ENCODE data around the gene PCNX1.
"Not testable (repeated sequence)": the region's sequence is repeated elsewhere in the genome, so short reads cannot be mapped to it uniquely, and the experiment has no call there.

Gene PCNX1

GRCh38 chr14:71011479-71011878 lies 104.2 kb downstream of the PCNX1 start:
- Histone ChIP-seq H3K9ac (ENCODE audit: low read depth, low read length) (no peak overlapping the region), H3K36me3 (ENCODE audit: control insufficient read depth, insufficient read depth, low read length) (no peaks in the 10 kb centered on the region), H3K4me3 (ENCODE audit: low read depth, low read length) (no peak overlapping the region), H3K9me3 (ENCODE audit: control insufficient read depth, insufficient read depth, low read length) (no peaks in the 10 kb centered on the region), H3K4me1 (ENCODE audit: control insufficient read depth, insufficient read depth, low read length) (no peaks in the 10 kb centered on the region), H3K27me3 (ENCODE audit: control insufficient read depth, insufficient read depth, low read length) (no peaks in the 10 kb centered on the region)

- Histone ChIP-seq H3K36me3 (ENCODE audit: control insufficient read depth, insufficient read depth, low read length) (no peaks in the 10 kb centered on the region), H3K9me3 (ENCODE audit: control insufficient read depth, insufficient read depth, low read length) (no peaks in the 10 kb centered on the region), H3K4me3 (ENCODE audit: low read depth, low read length) (no peak overlapping the region), H3K9ac (ENCODE audit: low read depth, low read length) (no peak overlapping the region), H3K27me3 (ENCODE audit: control insufficient read depth, insufficient read depth, low read length) (no peaks in the 10 kb centered on the region), H3K4me1 (ENCODE audit: control insufficient read depth, insufficient read depth, low read length) (no peaks in the 10 kb centered on the region)
Measured at GRCh38 chr14:71012888-71013287, 105.6 kb downstream of the PCNX1 start.

GRCh38 chr14:71013551-71014192 lies 106.4 kb downstream of the PCNX1 start:
- Histone ChIP-seq H3K27me3 (ENCODE audit: control insufficient read depth, insufficient read depth, low read length) (no peaks in the 10 kb centered on the region), H3K4me3 (ENCODE audit: low read depth, low read length) (no peak overlapping the region), H3K36me3 (ENCODE audit: control insufficient read depth, insufficient read depth, low read length) (no peaks in the 10 kb centered on the region), H3K9me3 (ENCODE audit: control insufficient read depth, insufficient read depth, low read length) (no peaks in the 10 kb centered on the region), H3K9ac (ENCODE audit: low read depth, low read length) (no peak overlapping the region), H3K4me1 (ENCODE audit: control insufficient read depth, insufficient read depth, low read length) (no peaks in the 10 kb centered on the region)

GRCh38 chr14:71019917-71020316 lies 112.7 kb downstream of the PCNX1 start:
- not testable (repeated sequence) for H3K9ac ChIP-seq (ENCODE audit: low read depth, low read length); H3K4me3 ChIP-seq (ENCODE audit: low read depth, low read length); H3K36me3 ChIP-seq (ENCODE audit: control insufficient read depth, insufficient read depth, low read length); H3K9me3 ChIP-seq (ENCODE audit: control insufficient read depth, insufficient read depth, low read length); H3K27me3 ChIP-seq (ENCODE audit: control insufficient read depth, insufficient read depth, low read length); H3K4me1 ChIP-seq (ENCODE audit: control insufficient read depth, insufficient read depth, low read length)

- Histone ChIP-seq H3K9me3 (ENCODE audit: control insufficient read depth, insufficient read depth, low read length) (no peaks in the 10 kb centered on the region), H3K9ac (ENCODE audit: low read depth, low read length) (no peak overlapping the region), H3K36me3 (ENCODE audit: control insufficient read depth, insufficient read depth, low read length) (no peaks in the 10 kb centered on the region), H3K4me3 (ENCODE audit: low read depth, low read length) (no peak overlapping the region), H3K4me1 (ENCODE audit: control insufficient read depth, insufficient read depth, low read length) (no peaks in the 10 kb centered on the region), H3K27me3 (ENCODE audit: control insufficient read depth, insufficient read depth, low read length) (no peaks in the 10 kb centered on the region)
Measured at GRCh38 chr14:71021347-71022011, 114.2 kb downstream of the PCNX1 start.

GRCh38 chr14:71022012-71022869 lies 115.0 kb downstream of the PCNX1 start:
- Histone ChIP-seq H3K36me3 (ENCODE audit: control insufficient read depth, insufficient read depth, low read length) (no peaks in the 10 kb centered on the region), H3K9ac (ENCODE audit: low read depth, low read length) (no peak overlapping the region), H3K4me1 (ENCODE audit: control insufficient read depth, insufficient read depth, low read length) (no peaks in the 10 kb centered on the region), H3K27me3 (ENCODE audit: control insufficient read depth, insufficient read depth, low read length) (no peaks in the 10 kb centered on the region), H3K9me3 (ENCODE audit: control insufficient read depth, insufficient read depth, low read length) (no peaks in the 10 kb centered on the region), H3K4me3 (ENCODE audit: low read depth, low read length) (no peak overlapping the region)

- no peak overlapping the region for H3K4me3 ChIP-seq (ENCODE audit: low read depth, low read length)
- no peak overlapping the region for H3K9ac ChIP-seq (ENCODE audit: low read depth, low read length)
- no peaks in the 10 kb centered on the region for H3K4me1 ChIP-seq (ENCODE audit: control insufficient read depth, insufficient read depth, low read length)
- no peaks in the 10 kb centered on the region for H3K9me3 ChIP-seq (ENCODE audit: control insufficient read depth, insufficient read depth, low read length)
- no peaks in the 10 kb centered on the region for H3K27me3 ChIP-seq (ENCODE audit: control insufficient read depth, insufficient read depth, low read length)
- no peaks in the 10 kb centered on the region for H3K36me3 ChIP-seq (ENCODE audit: control insufficient read depth, insufficient read depth, low read length)
Measured at GRCh38 chr14:71022939-71023338, 115.7 kb downstream of the PCNX1 start.

- Histone ChIP-seq H3K9ac (ENCODE audit: low read depth, low read length) (no peak overlapping the region), H3K4me1 (ENCODE audit: control insufficient read depth, insufficient read depth, low read length) (no peaks in the 10 kb centered on the region), H3K9me3 (ENCODE audit: control insufficient read depth, insufficient read depth, low read length) (no peaks in the 10 kb centered on the region), H3K27me3 (ENCODE audit: control insufficient read depth, insufficient read depth, low read length) (no peaks in the 10 kb centered on the region), H3K4me3 (ENCODE audit: low read depth, low read length) (no peak overlapping the region), H3K36me3 (ENCODE audit: control insufficient read depth, insufficient read depth, low read length) (peaks cover 9% of the 10 kb centered on the region)
Measured at GRCh38 chr14:71029236-71029781, 122.0 kb downstream of the PCNX1 start.

GRCh38 chr14:71031000-71031399 lies 123.7 kb downstream of the PCNX1 start:
- Histone ChIP-seq H3K9ac (ENCODE audit: low read depth, low read length) (no peak overlapping the region), H3K4me1 (ENCODE audit: control insufficient read depth, insufficient read depth, low read length) (no peaks in the 10 kb centered on the region), H3K4me3 (ENCODE audit: low read depth, low read length) (no peak overlapping the region), H3K9me3 (ENCODE audit: control insufficient read depth, insufficient read depth, low read length) (no peaks in the 10 kb centered on the region), H3K36me3 (ENCODE audit: control insufficient read depth, insufficient read depth, low read length) (peaks cover 9% of the 10 kb centered on the region), H3K27me3 (ENCODE audit: control insufficient read depth, insufficient read depth, low read length) (no peaks in the 10 kb centered on the region)

GRCh38 chr14:71036433-71036832 lies 129.2 kb downstream of the PCNX1 start:
- H3K4me1 ChIP-seq (ENCODE audit: control insufficient read depth, insufficient read depth, low read length), result no peaks in the 10 kb centered on the region
- no peaks in the 10 kb centered on the region for H3K9me3 ChIP-seq (ENCODE audit: control insufficient read depth, insufficient read depth, low read length)
- H3K27me3 ChIP-seq (ENCODE audit: control insufficient read depth, insufficient read depth, low read length), result no peaks in the 10 kb centered on the region
- H3K9ac ChIP-seq (ENCODE audit: low read depth, low read length), result no peak overlapping the region
- peaks cover 12% of the 10 kb centered on the region for H3K36me3 ChIP-seq (ENCODE audit: control insufficient read depth, insufficient read depth, low read length)
- H3K4me3 ChIP-seq (ENCODE audit: low read depth, low read length), result no peak overlapping the region

GRCh38 chr14:71048393-71048792 lies 141.1 kb downstream of the PCNX1 start:
- Histone ChIP-seq H3K9me3 (ENCODE audit: control insufficient read depth, insufficient read depth, low read length) (no peaks in the 10 kb centered on the region), H3K36me3 (ENCODE audit: control insufficient read depth, insufficient read depth, low read length) (no peaks in the 10 kb centered on the region), H3K9ac (ENCODE audit: low read depth, low read length) (no peak overlapping the region), H3K4me3 (ENCODE audit: low read depth, low read length) (no peak overlapping the region), H3K27me3 (ENCODE audit: control insufficient read depth, insufficient read depth, low read length) (no peaks in the 10 kb centered on the region), H3K4me1 (ENCODE audit: control insufficient read depth, insufficient read depth, low read length) (no peaks in the 10 kb centered on the region)
